NK-92 (cell line): ENCODE results near the gene SRGAP1.

Experiments used
- DNase-seq: peaks from one replicate; lab custom pipeline; 2025; ENCODE audit not compliant: unreplicated experiment; lab: John Stamatoyannopoulos, UW

The SRGAP1 gene

DNA sequence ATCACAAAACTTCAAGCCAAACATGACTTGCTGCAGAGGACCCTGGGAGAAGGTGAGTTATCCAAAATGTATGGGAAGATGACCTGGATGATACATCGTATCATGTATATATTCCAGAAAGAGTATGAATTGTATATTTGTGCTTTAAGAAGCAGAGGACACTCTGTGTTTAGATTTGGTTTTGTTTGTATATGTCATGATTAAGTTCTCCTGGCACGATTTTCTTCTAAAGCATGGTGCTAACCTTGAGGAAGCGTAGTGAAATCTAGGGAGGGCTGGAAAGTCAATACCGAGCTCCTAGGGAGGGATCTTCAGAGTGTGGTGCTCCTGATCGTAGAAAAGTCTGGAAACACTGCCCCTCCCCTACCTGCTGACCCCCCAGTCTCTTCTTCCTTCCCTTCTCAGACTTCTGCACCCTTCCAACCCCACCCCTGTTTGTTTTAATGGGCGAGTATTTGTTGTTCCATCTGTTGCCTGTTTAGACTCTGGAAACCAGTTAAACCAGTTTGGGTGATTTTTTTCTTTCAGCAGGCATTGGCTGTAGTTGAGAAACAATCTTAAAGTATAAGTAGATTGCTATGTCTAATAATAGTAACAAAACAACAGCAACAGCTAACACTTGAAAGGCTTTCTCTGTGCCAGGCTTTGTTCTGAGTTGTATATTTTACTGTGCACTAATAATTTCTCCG, 236.0 kb downstream of the SRGAP1 start:
- DNase-seq = no peak

DNA sequence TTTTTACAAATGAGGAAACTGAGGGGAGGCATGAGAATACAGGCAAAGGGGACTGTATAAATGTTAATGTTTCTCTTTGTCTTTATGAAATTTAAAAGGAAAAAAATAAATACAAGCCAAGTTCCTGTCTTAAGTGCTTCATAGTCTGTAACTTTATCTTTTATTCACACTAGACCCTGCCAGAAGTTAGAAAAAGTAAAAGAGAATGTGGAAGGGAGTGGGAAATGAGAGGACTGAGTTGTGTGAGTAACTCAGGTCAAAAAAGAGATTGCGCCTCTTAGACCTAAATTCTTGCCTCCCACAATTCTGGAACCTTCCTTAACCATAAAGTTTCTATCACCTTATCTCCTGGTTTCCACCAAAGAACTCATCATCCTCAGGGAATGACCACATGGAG, 236.5 kb downstream of the SRGAP1 start:
- no peak for DNase-seq

DNA sequence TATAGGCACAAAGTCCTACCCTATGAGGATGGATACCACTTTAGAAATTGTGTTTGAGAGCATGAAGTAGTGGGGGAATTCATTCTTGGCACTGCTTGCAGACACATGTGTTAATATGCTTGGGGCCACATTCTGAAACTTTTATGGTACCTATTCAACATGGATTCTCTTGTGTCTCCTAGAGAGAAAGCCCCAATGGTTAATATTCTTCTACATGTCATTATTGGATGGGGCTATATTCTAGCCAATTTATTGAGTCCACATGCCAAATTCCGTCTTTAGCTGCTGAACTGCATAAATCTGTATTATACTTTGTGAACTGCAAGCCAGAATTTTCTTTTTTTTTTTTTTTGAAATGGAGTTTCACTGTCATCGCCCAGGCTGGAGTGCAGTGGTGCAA, 237.6 kb downstream of the SRGAP1 start:
- DNase-seq = no peak

DNA sequence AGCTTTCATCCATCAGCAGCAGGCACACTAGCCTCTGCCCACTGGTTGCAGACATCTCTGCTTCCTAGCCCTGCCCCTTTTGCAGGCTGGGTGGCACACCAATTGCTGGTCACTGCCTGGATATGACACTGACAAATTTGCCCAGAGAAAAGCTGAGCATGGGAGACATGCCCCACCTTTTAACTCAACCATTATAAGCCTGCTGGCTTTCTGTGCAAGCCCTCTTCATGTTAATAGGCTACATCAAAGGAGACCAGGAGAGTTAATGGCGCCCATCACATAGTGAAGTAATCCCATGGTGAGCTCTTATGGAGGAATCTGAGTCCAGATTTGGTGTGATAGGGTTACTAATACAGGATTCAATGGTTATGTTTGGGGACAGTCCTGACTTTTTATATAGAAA, 238.4 kb downstream of the SRGAP1 start:
- DNase-seq = no peak

DNA sequence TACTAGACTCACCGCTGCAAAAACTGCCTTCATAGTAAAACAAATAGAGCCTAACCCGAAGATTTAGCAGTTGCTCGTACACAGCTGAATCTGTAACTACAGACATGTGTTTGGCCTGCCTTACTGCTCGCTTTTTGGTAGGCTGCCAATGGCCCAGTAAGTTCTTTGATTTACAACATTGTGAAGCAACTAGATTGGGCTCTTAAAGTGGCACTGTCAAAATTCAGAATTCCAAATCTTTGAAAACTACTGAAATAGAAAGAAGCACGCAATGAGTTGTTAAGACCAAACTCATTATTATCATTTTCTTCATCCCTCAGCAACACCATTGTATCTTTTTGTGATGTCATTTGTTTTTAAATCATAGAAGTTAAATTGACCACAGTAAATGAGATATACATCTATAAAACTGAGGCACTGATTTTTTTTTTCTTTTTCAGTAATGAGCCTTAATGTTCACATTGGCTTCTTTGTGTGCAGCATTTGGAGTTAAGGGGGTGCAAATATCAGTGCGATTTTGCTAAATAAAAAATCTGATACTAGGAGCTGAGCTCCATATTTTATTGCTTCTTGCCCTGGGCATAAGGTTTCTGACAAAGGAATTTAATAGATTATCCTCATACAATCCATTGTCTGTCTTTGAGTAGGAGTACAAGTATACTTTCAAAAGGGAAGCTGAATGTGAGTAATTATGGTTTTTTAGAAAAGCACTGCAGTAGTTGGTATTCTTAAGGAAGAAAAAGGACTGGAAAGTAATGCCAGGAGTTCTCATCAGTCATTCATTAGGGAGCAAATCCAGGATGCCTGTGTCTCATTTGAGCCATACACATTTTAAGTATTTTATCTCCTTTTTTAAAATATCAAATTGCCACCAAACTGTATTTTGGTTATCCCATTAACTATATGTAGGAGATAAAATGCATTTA, 239.0 kb downstream of the SRGAP1 start:
- no peak for DNase-seq

DNA sequence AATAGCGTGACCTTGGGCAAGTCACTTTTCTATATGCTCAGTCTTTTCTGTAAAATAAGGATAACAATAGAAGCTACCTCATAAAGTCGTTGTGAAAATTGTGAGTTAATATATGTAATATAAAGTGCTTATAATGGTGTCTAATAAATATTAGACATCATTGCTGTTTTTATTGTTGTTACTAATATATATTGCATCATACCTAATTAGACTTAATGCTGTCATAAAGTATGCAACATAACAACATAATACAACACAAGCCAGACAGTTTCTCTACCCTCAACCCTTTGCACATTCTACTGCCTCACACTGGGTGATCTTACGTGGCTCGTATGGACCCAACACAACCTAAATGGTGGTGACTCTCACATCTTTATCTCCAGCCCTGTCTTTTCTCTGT, 240.7 kb downstream of the SRGAP1 start:
- DNase-seq = no peak

DNA sequence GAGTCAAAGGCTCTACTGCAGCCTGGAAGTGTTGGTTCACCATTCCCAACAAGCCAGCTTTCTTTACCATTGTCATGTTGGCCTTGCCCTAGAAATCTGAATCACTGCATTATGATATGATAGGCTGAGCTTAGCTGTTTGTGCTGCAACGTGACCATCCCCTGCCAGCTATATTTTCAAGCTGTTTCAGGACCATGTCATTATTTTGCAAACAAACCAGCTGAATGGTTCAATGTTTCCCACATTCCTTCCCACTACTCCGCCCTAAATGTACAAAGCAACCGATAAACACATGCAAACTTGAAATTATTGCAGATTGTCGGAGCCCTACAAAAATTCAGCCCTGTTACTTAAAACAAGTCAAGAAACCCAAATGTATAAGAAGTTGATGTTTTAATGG, 241.5 kb downstream of the SRGAP1 start:
- DNase-seq = no peak

DNA sequence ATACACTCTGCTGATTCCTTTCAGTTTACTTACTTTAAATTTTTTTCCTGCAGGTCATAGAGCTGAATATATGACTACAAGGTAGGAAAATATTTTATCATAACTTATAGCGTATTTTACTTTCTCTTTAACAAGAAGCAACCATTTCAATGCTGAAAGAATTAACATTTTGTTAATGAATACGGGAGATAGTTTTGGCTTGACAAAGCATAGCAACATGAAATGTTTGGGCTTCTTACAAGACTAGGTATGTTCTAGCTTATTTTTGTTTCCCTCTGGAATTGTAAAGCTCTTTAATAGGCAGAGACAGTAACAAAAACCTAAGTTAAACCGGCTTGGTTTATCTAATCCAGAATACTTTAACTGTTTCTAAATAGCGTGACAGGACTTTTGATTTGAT, 242.4 kb downstream of the SRGAP1 start:
- no peak for DNase-seq

DNA sequence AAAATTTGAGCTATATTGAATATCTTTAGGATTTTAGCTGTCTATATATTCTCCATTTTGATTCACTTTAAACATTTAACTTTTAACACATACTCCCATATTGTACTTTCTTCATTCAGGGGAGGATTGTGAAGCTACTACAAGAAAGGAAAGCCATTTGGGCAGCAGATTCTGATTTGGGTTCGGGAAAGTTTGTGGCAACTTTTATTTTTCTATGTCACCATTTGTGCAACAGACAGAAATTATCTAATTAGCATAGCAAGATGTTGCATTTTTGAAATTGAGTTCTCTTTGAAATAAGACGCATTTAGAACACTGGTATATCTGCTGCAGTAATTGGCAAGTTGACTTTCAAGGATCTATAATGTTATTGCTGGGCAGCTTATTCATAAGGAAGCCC, 243.3 kb downstream of the SRGAP1 start:
- no peak for DNase-seq

DNA sequence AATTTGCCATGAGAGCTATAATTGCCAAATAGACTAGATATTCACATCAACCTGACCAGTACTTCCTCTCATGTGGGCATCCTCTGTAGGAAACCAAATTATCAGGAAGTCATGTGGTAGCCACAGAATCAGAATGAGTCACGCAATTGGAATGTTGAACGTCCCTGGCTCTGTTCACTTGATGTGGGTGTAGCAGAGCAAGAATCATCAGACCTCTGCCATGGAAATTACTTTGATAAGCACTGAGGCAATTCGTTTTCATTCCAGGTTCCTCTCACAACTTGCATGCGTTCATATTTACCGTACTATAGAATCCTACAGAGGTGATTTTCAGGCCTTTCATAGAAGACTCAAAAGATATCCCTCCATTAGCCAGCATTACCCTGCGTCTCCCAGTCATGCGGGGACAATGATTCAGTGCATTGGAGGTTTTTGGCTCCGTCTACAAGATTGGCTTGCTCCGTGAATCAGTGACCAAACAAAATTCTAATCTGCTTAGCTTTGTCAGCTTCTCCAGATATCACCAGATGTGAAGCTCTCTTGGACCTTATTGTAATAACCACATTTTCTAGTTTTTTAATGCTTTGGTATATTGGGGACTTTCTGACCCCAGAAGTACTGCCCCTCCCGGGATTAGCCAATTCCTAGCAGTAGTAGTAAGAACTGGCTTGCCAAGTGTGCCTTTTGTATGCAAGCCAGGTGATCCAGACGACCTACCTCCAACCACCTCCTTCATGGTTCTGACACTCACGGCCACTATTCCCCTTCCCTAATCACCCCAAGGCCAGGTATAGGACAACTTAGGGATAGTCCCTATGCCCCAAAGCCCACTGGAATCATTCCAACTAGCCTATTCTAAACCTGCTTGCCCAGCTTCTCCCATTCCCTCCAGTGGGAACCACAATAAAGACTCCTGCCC, 244.2 kb downstream of the SRGAP1 start:
- no peak for DNase-seq

DNA sequence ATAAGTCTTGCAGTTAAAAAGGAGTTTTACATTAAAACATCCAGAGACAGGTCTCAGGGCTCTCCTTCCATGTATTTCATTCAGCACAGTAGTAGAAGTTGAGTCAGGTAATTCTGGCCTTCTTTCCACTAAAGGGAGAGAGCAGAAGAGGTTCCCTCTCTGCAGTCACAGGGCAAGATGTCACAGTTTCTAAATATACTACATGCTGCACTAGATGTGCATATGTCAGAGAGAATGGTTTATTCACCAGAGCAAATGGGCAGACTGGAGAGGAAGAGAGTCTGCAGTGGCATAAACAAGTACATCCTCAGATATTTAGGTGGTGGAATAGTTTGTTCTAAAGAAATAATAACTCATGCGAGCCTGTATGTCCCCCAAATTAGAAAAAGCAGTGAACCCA, 245.5 kb downstream of the SRGAP1 start:
- no peak for DNase-seq

DNA sequence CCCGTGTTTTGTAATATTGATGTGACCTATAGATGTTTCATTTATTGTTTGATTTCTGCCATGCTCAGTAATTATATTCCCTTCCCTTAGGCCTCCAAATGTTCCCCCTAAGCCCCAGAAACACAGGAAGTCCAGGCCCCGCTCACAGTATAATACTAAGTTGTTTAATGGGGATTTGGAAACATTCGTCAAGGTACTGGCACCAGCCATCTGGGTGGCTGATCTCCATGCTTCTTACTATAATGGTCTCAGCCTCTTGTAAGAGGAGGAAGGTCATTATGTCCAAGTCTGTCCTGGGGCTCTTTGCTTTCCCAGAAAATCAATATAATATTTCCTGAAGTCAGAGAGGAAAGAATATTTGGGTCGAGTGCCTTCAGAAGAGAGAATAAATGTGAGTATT, 246.7 kb downstream of the SRGAP1 start:
- DNase-seq = no peak

DNA sequence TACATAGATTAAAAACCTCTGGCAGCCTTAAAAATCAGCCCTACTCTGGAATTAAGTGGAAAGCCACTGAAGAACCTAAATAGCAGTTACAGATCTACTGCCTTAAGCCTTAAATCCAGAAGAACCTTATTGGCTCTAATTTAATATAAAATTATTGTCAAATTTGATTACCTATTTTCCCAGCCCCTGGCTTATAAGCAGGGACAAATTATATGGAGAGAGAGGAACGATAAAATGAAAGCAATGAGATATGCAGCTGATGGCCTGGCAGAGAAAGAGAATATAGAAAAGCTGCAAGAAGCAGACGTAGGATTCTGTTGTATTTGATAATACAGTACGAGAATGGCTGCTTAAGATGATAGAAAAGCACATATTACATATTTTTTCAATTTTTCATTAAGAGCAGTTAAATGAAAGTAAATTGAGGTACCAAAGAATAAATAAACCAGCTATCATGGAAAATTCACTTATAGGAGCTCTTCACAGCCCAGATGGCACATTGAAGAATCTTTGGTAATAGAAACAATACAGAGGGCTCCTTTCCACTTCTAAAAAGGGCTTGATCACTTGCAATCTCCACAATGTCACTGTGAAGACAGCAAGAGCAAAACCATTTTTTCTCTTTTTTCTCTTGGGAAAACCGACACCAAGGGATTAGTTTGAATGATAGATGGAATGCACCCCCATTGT, 248.2 kb downstream of the SRGAP1 start:
- DNase-seq = no peak

DNA sequence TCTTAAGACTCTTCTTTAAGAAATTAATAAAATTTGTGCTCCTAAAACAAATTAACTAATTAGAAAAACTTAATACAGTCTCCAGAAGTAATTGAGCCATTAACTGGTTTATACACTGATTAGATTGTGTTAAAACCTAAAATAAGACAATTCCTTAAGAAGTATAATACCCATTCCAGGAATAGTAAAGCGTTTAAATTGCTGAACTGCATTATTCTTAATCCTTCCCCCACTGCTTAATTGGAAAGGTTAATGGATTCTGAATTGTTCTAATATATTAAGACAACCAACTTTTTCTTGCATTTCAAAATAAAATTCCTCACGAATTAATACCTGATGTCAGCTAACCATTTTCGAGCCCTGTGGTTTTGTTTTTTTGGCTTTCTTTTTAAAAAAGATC, 249.2 kb downstream of the SRGAP1 start:
- DNase-seq = no peak

DNA sequence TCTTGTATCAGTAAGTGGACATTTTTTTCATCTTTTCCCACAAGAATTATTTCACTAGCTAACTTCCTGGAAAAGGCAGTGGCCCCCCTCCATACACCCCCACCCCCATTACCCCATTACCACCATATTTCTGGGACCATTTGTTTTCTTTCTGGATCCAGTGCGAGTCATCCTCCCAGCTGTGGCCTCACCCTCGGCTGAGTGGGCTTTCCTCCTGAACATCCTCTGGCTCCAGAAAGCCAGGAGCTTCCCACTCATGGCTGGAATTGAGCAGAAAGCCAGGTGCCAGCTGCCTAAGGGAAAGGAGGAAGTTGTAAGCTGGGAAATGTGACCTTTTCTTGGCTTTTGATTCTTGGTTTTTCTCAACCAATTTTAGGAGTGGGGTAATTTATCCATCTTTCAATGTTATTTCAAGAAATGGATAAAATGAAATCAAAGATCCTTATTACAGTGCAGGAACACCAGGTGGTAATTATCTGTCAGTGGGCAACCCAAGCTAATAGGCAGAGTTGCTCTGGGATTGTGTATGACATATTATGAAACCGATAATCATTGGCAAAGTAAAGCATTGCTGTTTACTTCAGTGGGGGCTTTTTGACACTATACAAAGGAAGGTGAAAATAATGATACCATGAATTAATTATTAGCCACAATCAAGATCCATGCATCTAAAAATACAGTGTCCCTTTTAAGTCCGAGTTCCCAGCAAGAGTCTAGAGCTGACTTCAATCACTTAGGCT, 253.0 kb downstream of the SRGAP1 start:
- DNase-seq = no peak

DNA sequence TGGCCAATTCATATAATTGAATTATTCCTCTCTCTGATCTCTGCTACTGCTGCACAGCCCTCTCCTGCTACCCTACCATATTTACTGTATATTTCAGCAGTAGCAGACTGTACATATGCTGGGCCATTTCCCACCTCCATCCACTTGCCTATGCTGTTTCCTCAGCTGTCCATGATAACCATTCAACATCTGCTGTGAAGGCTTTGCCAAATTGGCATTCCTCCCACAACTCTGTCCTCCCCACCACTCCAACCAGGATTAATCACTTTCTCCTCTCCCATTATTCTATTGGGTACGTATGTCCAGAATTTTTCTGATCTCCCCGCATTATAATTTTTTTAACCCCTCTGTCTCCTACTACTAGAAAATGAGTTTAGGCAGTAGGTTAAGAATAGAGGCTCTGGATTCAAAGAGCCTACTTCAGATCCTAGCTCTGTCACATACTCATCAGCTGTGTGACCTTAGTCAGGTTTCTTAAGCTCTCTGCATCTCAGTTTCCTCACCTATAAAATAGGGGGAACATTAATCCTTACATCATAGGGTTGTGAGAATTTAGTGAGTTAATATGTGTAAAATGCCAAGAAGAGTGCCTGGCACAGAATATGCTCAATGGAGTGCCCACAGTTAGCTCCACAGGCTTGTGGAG, 254.3 kb downstream of the SRGAP1 start:
- DNase-seq = no peak

DNA sequence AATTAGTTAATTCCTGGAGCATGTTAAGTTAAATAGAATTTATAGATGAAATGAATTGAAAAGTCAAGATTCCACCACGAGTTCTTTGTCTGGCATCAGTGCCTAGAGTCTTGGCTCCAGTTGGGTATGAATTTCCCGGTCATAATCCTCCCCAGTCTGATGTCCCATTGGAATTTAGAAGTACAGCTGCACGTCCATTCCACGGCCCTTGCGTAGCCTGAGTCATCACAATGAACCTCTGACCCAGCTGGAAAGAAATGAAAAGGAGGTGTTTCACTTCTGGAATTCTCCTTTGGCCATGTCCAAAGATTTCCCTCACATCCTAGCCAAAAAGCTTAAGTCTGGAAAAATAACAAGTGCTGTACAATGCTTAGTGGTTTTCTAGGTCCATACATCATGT, 254.9 kb downstream of the SRGAP1 start:
- DNase-seq = no peak

DNA sequence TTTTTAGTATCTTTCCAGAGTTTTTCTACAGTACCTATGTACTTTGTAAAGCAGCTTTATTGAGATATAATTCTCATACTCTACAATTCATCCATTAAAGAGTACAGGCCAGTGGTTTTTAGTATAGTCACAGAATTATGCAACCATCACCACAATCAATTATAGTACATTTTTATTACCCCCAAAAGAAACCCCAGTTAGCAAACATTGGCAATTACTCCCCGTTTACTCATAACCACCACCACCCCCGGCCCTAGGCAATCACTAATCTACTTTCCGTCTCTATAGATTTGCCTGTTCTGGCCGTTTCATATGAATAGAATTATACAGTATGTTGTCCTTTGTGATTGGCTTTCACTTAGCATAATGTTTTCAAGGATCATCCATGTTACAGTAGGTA, 257.8 kb downstream of the SRGAP1 start:
- DNase-seq = no peak

DNA sequence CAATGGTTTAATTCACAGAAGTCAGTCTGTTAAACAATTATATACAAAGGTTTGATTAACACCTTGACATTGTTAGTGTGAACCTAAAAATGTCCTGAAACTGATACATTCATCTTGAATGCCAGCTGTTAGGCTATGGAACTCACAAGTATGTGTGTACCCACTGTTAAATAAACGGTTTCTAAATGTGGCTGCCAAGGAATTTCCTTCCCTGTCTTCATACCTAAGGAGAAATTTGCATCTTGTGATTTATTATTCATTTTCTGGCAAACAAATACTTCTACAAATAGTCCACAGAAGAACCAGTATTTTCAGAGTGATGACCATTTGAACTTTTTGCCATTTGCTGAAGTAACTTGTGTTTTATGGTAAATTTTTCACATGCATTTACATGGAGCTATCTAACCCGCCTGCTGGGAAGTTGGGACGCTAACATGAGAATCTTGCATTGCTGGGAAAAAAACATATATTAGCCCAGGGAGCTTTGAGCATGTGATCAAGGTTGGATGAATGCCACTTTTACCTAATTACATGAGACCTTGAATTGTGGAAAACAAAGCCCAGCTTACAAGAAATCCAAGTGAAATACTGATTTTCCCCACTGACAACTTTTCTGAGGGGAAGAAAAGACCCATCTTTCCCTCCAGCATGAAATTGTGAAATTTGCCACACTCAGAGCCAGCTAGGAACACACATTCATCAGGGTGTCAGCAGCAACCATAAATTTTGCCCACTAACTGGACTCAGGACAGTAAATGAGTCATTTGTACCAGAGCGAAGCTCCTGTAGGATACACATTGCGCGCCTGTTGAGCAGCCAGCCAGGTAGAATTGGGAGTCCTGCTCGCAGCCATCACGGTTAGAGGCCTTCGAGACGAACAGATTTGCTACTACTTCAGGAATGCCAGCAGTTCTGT, 259.6 kb downstream of the SRGAP1 start:
- no peak for DNase-seq
